Measurements from ENCODE around the gene ACP2.
"Not testable (repeated sequence)": the region's sequence is repeated elsewhere in the genome, so short reads cannot be mapped to it uniquely, and the experiment has no call there.

ACP2 gene

GRCh38 chr11:47239852-47240251, 8.8 kb downstream of the ACP2 start:
- no peak for DNase-seq

DNA sequence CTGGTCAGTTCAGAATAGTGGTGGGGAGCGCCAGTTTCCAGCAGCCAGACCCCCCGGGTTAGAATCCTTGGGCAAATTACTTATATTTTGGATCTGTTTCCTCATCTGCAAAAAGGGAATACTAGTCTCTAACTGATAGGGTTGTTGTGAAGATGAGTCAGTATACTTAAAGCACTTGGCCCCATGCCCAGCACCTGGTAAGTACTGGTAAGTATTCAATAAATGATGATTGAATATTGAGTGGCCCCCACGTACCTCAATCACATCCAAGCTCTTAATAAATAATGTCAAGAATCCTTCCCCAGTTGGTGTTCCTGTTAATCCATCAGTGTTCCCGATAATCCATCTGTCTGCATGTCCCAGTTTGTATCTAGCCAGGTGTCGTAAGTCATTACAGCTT, 12.1 kb downstream of the ACP2 start:
- DNase-seq: peak; percentile 54

DNA sequence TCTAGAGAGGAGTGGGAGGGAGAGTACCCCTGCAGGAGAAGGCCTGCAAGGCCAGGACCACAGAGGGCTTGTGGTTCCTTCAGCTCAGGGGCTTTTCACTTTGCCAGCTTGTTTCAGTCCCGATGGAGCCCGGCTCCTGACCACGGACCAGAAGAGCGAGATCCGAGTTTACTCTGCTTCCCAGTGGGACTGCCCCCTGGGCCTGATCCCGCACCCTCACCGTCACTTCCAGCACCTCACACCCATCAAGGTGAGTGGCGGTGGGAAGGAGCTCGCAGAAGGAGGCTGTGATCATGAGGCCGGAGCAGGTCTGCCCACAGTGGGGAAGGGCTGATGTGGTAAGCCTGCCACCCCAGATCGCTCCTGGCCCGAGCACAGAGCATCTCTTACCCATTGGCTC, 13.5 kb downstream of the ACP2 start:
- DNase-seq: no peak

DNA sequence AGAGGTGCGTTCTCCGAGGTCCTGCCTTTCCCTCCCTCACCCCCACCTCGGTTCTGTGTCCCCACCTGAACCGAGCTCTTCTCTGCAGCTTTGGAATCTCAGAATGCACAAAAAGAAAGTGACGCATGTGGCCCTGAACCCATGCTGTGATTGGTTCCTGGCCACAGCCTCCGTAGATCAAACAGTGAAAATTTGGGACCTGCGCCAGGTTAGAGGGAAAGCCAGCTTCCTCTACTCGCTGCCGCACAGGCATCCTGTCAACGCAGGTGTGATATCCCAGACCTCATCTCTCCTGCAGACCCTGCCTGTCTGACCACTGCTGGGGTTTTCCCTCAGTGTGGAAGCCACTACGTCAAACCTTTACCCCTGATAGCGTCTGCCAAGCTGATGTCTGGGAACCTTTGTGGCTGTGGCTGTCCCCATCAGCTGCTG, 13.9 kb downstream of the ACP2 start:
- peak; percentile 53 for DNase-seq

GRCh38 chr11:47233989-47234668, 14.5 kb downstream of the ACP2 start:
- DNase-seq: peak; percentile 60

DNA sequence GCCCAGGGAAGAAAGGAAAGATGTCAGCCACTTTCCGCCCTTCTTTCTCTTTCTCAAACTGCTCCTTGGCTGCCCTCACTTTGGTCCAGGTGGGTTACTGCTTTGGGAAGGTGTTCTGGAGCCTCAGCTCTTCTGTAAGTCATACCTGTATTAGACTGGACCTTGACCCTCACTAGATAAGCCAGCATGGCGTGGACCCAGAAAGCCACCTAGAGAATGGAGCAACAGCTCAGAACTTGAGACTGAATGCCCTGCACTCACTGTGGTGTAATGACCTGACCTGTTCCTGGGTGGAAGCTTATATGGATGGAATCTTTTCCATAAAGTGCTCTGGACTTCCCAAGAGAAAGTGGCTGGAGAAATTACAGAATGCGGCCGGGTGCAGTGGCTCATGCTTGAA, 15.6 kb downstream of the ACP2 start:
- no peak for DNase-seq

- no peak for DNase-seq
These were observed 19.5 kb downstream of the ACP2 start for GRCh38 chr11:47229161-47229560.

DNA sequence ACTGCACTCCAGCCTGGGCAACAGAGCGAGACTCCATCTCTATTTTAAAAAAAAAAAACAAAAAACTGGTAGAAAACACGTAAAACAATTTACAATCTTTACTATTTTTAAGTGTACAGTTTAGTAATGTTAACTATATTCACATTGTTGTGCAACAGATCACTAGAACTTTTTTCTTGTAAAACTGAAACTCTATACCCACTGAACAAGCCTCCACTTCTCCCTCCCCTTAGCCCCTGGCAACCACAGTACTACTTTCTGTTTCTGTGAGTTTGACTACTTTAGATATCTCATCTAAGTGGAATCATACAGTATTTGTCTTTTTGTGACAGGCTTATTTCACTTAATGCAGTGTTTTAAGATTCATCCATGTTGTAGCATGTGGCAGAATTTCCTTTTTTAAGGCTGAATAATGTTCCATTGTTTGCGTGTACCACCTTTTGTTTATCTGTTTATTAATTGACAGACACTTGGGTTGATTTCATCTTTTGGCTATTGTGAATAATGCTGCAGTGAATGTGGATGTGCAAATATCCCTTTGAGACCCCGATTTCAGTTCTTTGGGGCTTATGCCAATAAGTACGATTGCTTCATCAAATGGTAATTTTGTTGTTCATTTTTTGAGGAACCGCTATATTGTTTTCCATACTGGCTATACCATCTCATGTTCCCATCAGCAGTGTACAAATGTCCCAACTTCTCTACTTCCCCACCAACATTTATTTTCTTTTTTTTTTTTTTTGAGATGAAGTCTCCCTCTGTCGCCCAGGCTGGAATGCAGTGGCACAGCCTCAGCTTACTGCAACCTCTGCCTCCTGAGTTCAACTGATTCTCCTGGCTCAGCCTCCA, 22.8 kb downstream of the ACP2 start:
- DNase-seq: no peak

DNA sequence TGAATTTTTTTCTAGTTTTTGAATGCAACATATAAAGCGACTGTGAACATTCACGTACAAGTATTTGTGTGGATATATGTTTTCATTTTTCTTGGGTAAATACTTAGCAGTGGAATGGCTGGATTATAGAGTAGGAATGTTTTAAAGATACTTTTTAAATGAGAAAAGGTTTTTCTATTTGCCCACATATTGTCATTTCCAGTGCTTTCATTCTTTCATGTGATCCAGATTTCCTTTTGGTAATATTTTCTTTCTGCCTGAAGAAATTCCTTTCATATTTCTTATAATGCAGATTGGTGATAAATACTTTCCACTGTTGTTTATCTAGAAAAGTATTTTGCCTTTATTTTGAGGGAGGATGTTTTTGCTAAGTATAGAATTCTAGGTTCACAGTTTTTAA, 25.9 kb downstream of the ACP2 start:
- DNase-seq: no peak

GRCh38 chr11:47220401-47220821, 28.2 kb downstream of the ACP2 start:
- DNase-seq: peak; percentile 61

DNA sequence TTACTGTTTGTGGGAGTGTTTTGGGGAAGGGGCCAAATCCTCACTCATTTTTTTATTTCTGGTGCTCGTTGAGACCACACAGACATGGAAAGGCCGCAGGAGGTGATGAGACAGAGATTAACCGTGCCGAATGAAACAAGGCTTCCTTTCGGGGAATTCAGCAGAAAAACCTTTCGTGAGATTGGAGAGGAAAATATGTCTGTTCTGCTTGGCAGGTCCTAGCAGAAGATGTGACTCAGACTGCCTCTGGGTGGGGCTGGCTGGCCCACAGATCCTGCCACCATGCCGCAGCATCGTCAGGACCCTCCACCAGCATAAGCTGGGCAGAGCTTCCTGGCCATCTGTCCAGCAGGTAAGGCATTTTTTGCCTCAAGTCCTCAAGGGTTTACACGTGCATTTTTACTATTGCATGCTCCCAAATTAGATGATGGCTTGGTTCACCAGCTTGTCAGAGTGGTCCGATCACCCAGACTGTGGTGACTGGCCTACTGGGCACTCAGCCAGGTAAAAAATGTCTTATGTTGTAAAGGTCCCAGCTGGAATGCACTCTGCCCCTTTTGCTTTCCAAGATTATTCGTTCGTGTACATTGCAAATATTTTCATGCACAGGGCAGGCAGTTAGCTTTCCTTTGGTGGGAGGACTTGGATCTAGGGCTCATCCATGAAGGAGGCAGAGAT, 32.4 kb downstream of the ACP2 start:
- peak; percentile 88 for DNase-seq

- no peak for DNase-seq
These were observed 33.2 kb downstream of the ACP2 start for GRCh38 chr11:47215366-47215910.

DNA sequence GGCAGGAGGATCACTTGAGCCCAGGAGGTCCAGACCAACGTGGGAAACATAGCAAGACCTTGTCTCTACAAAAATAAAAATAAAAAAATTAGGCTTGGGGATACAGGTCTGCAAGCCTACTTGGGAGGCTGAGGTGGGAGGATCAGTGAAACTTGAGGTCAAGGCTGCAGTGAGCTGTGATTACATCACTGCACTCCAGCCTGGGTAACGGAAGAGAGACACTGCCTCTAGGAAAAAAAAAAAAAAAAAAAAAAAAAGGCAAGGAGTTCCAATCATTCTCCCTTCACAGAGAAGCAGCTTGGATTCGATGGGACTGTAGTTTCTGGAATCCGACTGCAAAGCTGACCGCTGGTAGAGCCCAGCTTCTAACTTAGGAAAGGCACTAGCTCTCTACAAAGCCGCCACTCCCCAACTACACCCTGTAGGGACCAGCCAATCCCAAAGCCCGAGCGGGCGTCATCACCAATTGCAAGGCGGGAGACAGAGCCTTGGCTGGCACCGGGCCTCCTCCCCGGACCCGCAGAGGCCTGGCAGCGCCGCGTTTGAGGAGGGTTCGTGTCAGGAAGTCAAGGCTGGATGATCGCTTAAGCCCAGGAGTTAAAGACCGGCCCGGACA, 34.6 kb downstream of the ACP2 start:
- DNase-seq: peak; percentile 72

- DNase-seq: no peak
These were observed 35.7 kb downstream of the ACP2 start for GRCh38 chr11:47212938-47213337.

GRCh38 chr11:47208628-47209027, 40.0 kb downstream of the ACP2 start:
- DNase-seq: no peak

- DNase-seq: not testable (repeated sequence)
These were observed 40.5 kb downstream of the ACP2 start for GRCh38 chr11:47208008-47208552.

- DNase-seq: no peak
These were observed 41.2 kb downstream of the ACP2 start for GRCh38 chr11:47207459-47207858.

DNA sequence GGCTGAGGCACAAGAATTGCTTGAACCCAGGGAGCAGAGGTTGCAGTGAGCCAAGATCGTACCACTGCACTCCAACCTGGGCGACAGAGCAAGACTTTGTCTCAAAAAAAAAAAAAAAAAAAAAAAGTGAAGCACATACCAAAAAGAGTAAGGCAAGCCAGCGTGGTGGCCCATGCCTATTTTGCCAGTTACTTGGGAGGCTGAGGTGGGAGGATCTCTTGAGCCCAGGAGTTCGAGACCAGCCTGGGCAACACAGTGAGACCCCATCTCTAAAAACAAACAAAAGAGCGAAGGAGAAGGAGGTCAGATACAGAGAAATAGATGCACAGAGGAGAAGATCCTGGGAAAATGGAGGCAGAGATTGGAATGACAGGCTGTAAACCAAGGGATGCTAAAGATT, 42.0 kb downstream of the ACP2 start:
- DNase-seq: not testable (repeated sequence)

DNA sequence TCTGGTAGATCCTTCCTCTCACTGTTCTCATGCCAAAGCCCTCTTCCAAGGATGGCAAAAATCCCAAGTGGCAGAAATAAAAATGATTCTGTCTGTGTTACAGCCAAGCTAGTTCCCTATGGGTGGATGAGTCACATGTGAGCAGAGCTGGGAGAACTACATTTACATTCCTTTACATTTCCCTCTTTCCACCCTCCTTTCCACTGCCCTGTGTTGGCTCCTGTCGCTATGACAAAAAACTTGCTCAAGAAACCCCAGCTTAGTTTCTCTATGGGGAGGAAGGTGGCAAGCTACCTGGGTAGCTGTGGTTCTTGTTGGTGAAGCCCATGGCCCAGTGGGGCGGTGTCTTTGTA, 44.0 kb downstream of the ACP2 start:
- DNase-seq: peak; percentile 87

GRCh38 chr11:47202576-47202975, 46.0 kb downstream of the ACP2 start:
- no peak for DNase-seq

DNA sequence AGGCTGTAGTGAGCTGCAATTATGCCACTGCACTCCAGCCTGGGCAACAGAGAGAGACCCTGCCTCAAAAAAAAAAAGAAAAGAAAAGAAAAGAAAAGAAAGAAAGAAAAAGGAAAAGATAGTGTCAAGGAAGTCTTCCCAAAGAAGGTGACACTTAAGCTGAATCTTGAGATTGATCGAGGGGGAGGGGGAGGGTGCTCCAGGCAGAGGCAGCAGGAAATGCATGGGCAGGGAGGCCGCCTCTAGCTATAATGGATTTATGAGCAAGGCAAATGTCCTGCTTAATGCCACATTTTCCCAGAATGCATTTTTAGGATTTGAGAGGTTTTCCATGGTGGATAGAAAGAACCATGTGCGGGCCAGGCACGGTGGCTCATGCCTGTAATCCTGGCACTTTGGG, 47.6 kb downstream of the ACP2 start:
- DNase-seq: no peak

GRCh38 chr11:47198161-47198560, 50.5 kb downstream of the ACP2 start:
- not testable (repeated sequence) for DNase-seq

- DNase-seq: no peak
These were observed 56.5 kb downstream of the ACP2 start for GRCh38 chr11:47192111-47192510.

Measured in fibroblast of upper back skin (primary cell).